Measurements from ENCODE around the gene OR4F15. TPM values are rescaled to one million over a fixed set of nuclear protein-coding genes. Genes with fewer than 3 reads are reported as not detected.

OR4F15 gene
- total RNA-seq, 1 experiment from 2014 or later: not detected

GRCh38 chr15:101810876-101811275 lies 1.1 kb upstream of the OR4F15 start:
- TF ChIP-seq CTCF (IDR thresholded peaks at IDR 0.05; ENCODE audit: insufficient read depth in 1 of 2, low read depth in 1 of 2, low read length in 1 of 2, severe bottlenecking in 1 of 2, unreplicated experiment in 1 of 2): no peak
- no peaks in the 10 kb centered on the region for H3K9me3 Mint-ChIP-seq (ENCODE audit: unreplicated experiment)
- POLR2A ChIA-PET: no interaction called here
- intact Hi-C loops (cut with micrococcal nuclease; ENCODE audit: unreplicated experiment): no loop called here
- Histone ChIP-seq H3K9me3 (no peaks in the 10 kb centered on the region), H3K27me3 (replicated peaks; ENCODE audit: control insufficient read depth, insufficient read depth, low read length) (no peaks in the 10 kb centered on the region), H3K36me3 (ENCODE audit: control insufficient read depth, insufficient read depth, low read length) (no peaks in the 10 kb centered on the region), H3K4me1 (no peaks in the 10 kb centered on the region), H3K4me3 (ENCODE audit: low read depth, low read length) (no peak overlapping the region)
- H3K4me1 Mint-ChIP-seq (ENCODE audit: low read depth, unreplicated experiment): no peaks in the 10 kb centered on the region
- no peaks in the 10 kb centered on the region for H3K36me3 Mint-ChIP-seq (ENCODE audit: insufficient read depth, unreplicated experiment)
- no peak overlapping the region for H3K4me3 Mint-ChIP-seq (ENCODE audit: unreplicated experiment)
- H3K27me3 Mint-ChIP-seq (ENCODE audit: insufficient read depth, unreplicated experiment): peaks cover 16% of the 10 kb centered on the region
- no TSS peak for BruUV-seq (replicated peaks)
- peak in 1 of 2 experiments; percentile 8 for DNase-seq
- CTCF ChIA-PET: no interaction called here
- H3K27ac Mint-ChIP-seq (ENCODE audit: unreplicated experiment): no peak overlapping the region

- H3K9me3 Mint-ChIP-seq (ENCODE audit: unreplicated experiment): no peaks in the 10 kb centered on the region
- intact Hi-C loops (cut with micrococcal nuclease; ENCODE audit: unreplicated experiment): no loop called here
- no peaks in the 10 kb centered on the region for H3K27me3 ChIP-seq (replicated peaks; ENCODE audit: control insufficient read depth, insufficient read depth, low read length)
- no peaks in the 10 kb centered on the region for H3K36me3 ChIP-seq (ENCODE audit: control insufficient read depth, insufficient read depth, low read length)
- TF ChIP-seq CTCF (IDR thresholded peaks at IDR 0.05; ENCODE audit: insufficient read depth in 1 of 2, low read depth in 1 of 2, low read length in 1 of 2, severe bottlenecking in 1 of 2, unreplicated experiment in 1 of 2): no peak
- no peaks in the 10 kb centered on the region for H3K36me3 Mint-ChIP-seq (ENCODE audit: insufficient read depth, unreplicated experiment)
- H3K4me3 ChIP-seq (ENCODE audit: low read depth, low read length): no peak overlapping the region
- no peak for DNase-seq
- no peak overlapping the region for H3K27ac Mint-ChIP-seq (ENCODE audit: unreplicated experiment)
- BruUV-seq (replicated peaks): no TSS peak
- H3K27me3 Mint-ChIP-seq (ENCODE audit: insufficient read depth, unreplicated experiment): peaks cover 21% of the 10 kb centered on the region
- H3K4me1 Mint-ChIP-seq (ENCODE audit: low read depth, unreplicated experiment): no peaks in the 10 kb centered on the region
- ChIA-PET CTCF (no interaction called here), POLR2A (no interaction called here)
- H3K4me1 ChIP-seq: no peaks in the 10 kb centered on the region
- no peaks in the 10 kb centered on the region for H3K9me3 ChIP-seq
- no peak overlapping the region for H3K4me3 Mint-ChIP-seq (ENCODE audit: unreplicated experiment)
These were observed 2.0 kb downstream of the OR4F15 start for GRCh38 chr15:101813803-101814534.

GRCh38 chr15:101820781-101821180 lies 8.8 kb downstream of the OR4F15 start:
- H3K27me3 Mint-ChIP-seq (ENCODE audit: insufficient read depth, unreplicated experiment): peaks cover 11% of the 10 kb centered on the region

More at GRCh38 chr15:101820781-101821180, 8.8 kb downstream of the OR4F15 start:
- no peaks in the 10 kb centered on the region for H3K4me1 ChIP-seq
- H3K9me3 ChIP-seq: no peaks in the 10 kb centered on the region
- BruUV-seq (replicated peaks): no TSS peak
- H3K36me3 ChIP-seq (ENCODE audit: control insufficient read depth, insufficient read depth, low read length): no peaks in the 10 kb centered on the region
- no peaks in the 10 kb centered on the region for H3K27me3 ChIP-seq (replicated peaks; ENCODE audit: control insufficient read depth, insufficient read depth, low read length)
- Mint-ChIP-seq H3K9me3 (ENCODE audit: unreplicated experiment) (no peaks in the 10 kb centered on the region), H3K36me3 (ENCODE audit: insufficient read depth, unreplicated experiment) (no peaks in the 10 kb centered on the region), H3K27ac (ENCODE audit: unreplicated experiment) (no peak overlapping the region), H3K4me3 (ENCODE audit: unreplicated experiment) (no peak overlapping the region), H3K4me1 (ENCODE audit: low read depth, unreplicated experiment) (no peaks in the 10 kb centered on the region)
- intact Hi-C loops (cut with micrococcal nuclease; ENCODE audit: unreplicated experiment): no loop called here
- TF ChIP-seq CTCF (IDR thresholded peaks at IDR 0.05; ENCODE audit: insufficient read depth in 1 of 2, low read depth in 1 of 2, low read length in 1 of 2, severe bottlenecking in 1 of 2, unreplicated experiment in 1 of 2): no peak
- H3K4me3 ChIP-seq (ENCODE audit: low read depth, low read length): no peak overlapping the region
- no peak for DNase-seq
- CTCF ChIA-PET: no interaction called here
- POLR2A ChIA-PET: no interaction called here

Measured in Caco-2 (cell line).